ENCODE results near the gene CD300LD.
"Not testable (repeated sequence)": the region's sequence is repeated elsewhere in the genome, so short reads cannot be mapped to it uniquely, and the experiment has no call there.

The CD300LD gene

GRCh38 chr17:74592087-74592990, at the start of gene CD300LD:
Gene CD300LD (minus strand): TSS chr17:74592283. CDS start chr17:74592202, 81 bp downstream.
- no peak for DNase-seq (ENCODE audit: low read depth)

- DNase-seq (ENCODE audit: low read depth): no peak
Observed at GRCh38 chr17:74641224-74641957, 49.3 kb upstream of the CD300LD start.

GRCh38 chr17:74639704-74640151, 47.6 kb upstream of the CD300LD start:
- no peak for DNase-seq (ENCODE audit: low read depth)

- no peak for DNase-seq (ENCODE audit: low read depth)
Observed at GRCh38 chr17:74637926-74638325, 45.8 kb upstream of the CD300LD start.

- DNase-seq (ENCODE audit: low read depth): no peak
Observed at GRCh38 chr17:74637265-74637664, 45.2 kb upstream of the CD300LD start.

GRCh38 chr17:74636541-74637085, 44.5 kb upstream of the CD300LD start:
- not testable (repeated sequence) for DNase-seq (ENCODE audit: low read depth)

GRCh38 chr17:74635418-74635817, 43.3 kb upstream of the CD300LD start:
- no peak for DNase-seq (ENCODE audit: low read depth)

GRCh38 chr17:74633326-74633725, 41.2 kb upstream of the CD300LD start:
- DNase-seq (ENCODE audit: low read depth): no peak

- no peak for DNase-seq (ENCODE audit: low read depth)
Observed at GRCh38 chr17:74632617-74633016, 40.5 kb upstream of the CD300LD start.

- DNase-seq (ENCODE audit: low read depth): no peak
Observed at GRCh38 chr17:74631468-74632450, 39.7 kb upstream of the CD300LD start.

- DNase-seq (ENCODE audit: low read depth): not testable (repeated sequence)
Observed at GRCh38 chr17:74630251-74630650, 38.2 kb upstream of the CD300LD start.

- no peak for DNase-seq (ENCODE audit: low read depth)
Observed at GRCh38 chr17:74625661-74626060, 33.6 kb upstream of the CD300LD start.

- DNase-seq (ENCODE audit: low read depth): no peak
Observed at GRCh38 chr17:74624131-74624530, 32.0 kb upstream of the CD300LD start.

- DNase-seq (ENCODE audit: low read depth): no peak
Observed at GRCh38 chr17:74623693-74624093, 31.6 kb upstream of the CD300LD start, which contains the start of gene CD300E. Gene CD300E (minus strand): TSS chr17:74623738. CDS start chr17:74623621, 117 bp downstream.

- no peak for DNase-seq (ENCODE audit: low read depth)
Observed at GRCh38 chr17:74619077-74619673, 27.1 kb upstream of the CD300LD start.

- no peak for DNase-seq (ENCODE audit: low read depth)
Observed at GRCh38 chr17:74618451-74618850, 26.4 kb upstream of the CD300LD start.

- no peak for DNase-seq (ENCODE audit: low read depth)
Observed at GRCh38 chr17:74616696-74617095, 24.6 kb upstream of the CD300LD start.

GRCh38 chr17:74612046-74612445, 20.0 kb upstream of the CD300LD start:
- DNase-seq (ENCODE audit: low read depth): no peak

- no peak for DNase-seq (ENCODE audit: low read depth)
Observed at GRCh38 chr17:74610108-74610507, 18.0 kb upstream of the CD300LD start.

GRCh38 chr17:74608511-74608910, 16.4 kb upstream of the CD300LD start:
- DNase-seq (ENCODE audit: low read depth): no peak

- DNase-seq (ENCODE audit: low read depth): no peak
Observed at GRCh38 chr17:74607221-74607620, 15.1 kb upstream of the CD300LD start.
